Spleen (tissue), 7 donors: ENCODE measurements around the gene AVPI1.

Experiments
- CTCF ChIP-seq, 11 experiments: fragments of 200-600 bp in 7 of 11; fragments of 450-650 bp in 4 of 11; sonication (generic) in 4 of 11; IDR thresholded peaks in 8 of 11; conservative IDR thresholded peaks in 3 of 11; 1 replicate in 7 of 11; 2 replicates in 4 of 11; pipeline versions ENCODE4 v1.4.0 to v1.8.0; 2016 to 2021; ENCODE audit warnings: antibody characterized with exemption in 11 of 11, inconsistent platforms in 4 of 11, mild to moderate bottlenecking in 1 of 11
- POLR2A ChIP-seq, 3 donors: fragments of 450-650 bp; IDR thresholded peaks; one replicate each; pipeline ENCODE4 v1.5.1; 2017; ENCODE audit warnings: antibody characterized with exemption in 3 of 3, mild to moderate bottlenecking in 1 of 3
- POLR2AphosphoS5 ChIP-seq, 3 donors: sonication (generic); formaldehyde crosslinking; IDR thresholded peaks; one replicate each; pipeline ENCODE4 v1.5.1; 2017; ENCODE audit warnings: antibody characterized with exemption in 3 of 3
- donor health status: DM: no; HTN: no; CAD: no; lungs with moderate emphysema.
- donor health status: DM: no; HTN: no; CAD: no.
- donor health status: DM: no; HTN: no; CAD: no.

DNA sequence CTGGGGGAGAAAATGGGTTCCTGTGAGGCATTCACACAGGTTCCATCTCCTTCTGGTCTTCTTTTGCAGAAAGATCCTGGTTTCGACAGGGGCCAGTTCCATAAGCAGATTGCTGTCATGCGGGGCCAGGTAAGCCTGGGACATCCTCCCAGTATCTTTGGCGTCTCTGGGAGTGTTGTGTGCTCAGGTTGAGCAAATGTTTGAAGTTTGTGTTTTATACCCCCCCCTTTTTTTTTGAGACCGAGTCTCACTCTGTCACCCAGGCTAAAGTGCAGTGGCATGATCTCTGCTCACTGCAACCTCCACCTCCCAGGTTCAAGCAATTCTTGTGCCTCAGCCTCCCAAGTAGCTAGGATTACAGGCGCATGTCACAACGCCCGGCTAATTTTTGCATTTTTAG lies 20.0 kb downstream of the AVPI1 start:
- TF ChIP-seq CTCF (IDR thresholded peaks at IDR 0.05 in 8 of 11, conservative IDR thresholded peaks at IDR 0.05 in 3 of 11) (no peak), POLR2A (IDR thresholded peaks at IDR 0.05) (no peak), POLR2AphosphoS5 (IDR thresholded peaks at IDR 0.05) (no peak)
